ENCODE data around the gene AGMO.

AGMO gene

GRCh38 chr7:15399441-15399840, 162.4 kb downstream of the AGMO start:
- Histone ChIP-seq H3K79me2 (ENCODE audit: insufficient read depth, low read length) (no peaks in the 10 kb centered on the region), H2AFZ (ENCODE audit: low read length) (0 out of 2 replicates have a peak overlapping the region, but pooled peaks have one; percentile 6), H3F3A (ENCODE audit: low read depth) (no peaks in the 10 kb centered on the region), H4K20me1 (ENCODE audit: insufficient read depth, low read length, poor library complexity, severe bottlenecking) (no peaks in the 10 kb centered on the region), H3K9me3 (ENCODE audit: insufficient read depth, low read depth, low read length) (no peaks in the 10 kb centered on the region), H3K36me3 (ENCODE audit: insufficient read depth, low read length) (no peaks in the 10 kb centered on the region), H3K27me3 (ENCODE audit: insufficient read depth, low read length, poor library complexity, severe bottlenecking) (no peaks in the 10 kb centered on the region), H3K9ac (ENCODE audit: low read depth, low read length, poor library complexity, severe bottlenecking) (no peak overlapping the region), H3K4me1 (ENCODE audit: insufficient read depth, low read length, poor library complexity, severe bottlenecking) (no peaks in the 10 kb centered on the region), H3K4me2 (ENCODE audit: low read depth, low read length, poor library complexity, severe bottlenecking) (no peak overlapping the region), H3K9me2 (replicated peaks; ENCODE audit: low read depth, low read length) (no peaks in the 10 kb centered on the region), H3K4me3 (ENCODE audit: low read length, poor library complexity, severe bottlenecking) (no peak overlapping the region)
- TF ChIP-seq EZH2phosphoT487 (IDR thresholded peaks at IDR 0.05; ENCODE audit: borderline replicate concordance): no peak
- no peak for TF ChIP-seq CTCF (conservative IDR thresholded peaks at IDR 0.05; ENCODE audit: low read length)

GRCh38 chr7:15397922-15398760, 163.7 kb downstream of the AGMO start:
- Histone ChIP-seq H3K36me3 (ENCODE audit: insufficient read depth, low read length) (no peaks in the 10 kb centered on the region), H3K27me3 (ENCODE audit: insufficient read depth, low read length, poor library complexity, severe bottlenecking) (no peaks in the 10 kb centered on the region)

GRCh38 chr7:15397159-15397550, 164.7 kb downstream of the AGMO start:
- no peak overlapping the region for H3K4me2 ChIP-seq (ENCODE audit: low read depth, low read length, poor library complexity, severe bottlenecking)
- no peaks in the 10 kb centered on the region for H3K27me3 ChIP-seq (ENCODE audit: insufficient read depth, low read length, poor library complexity, severe bottlenecking)
- no peaks in the 10 kb centered on the region for H3K9me3 ChIP-seq (ENCODE audit: insufficient read depth, low read depth, low read length)
- no peaks in the 10 kb centered on the region for H3K79me2 ChIP-seq (ENCODE audit: insufficient read depth, low read length)
- TF ChIP-seq EZH2phosphoT487 (IDR thresholded peaks at IDR 0.05; ENCODE audit: borderline replicate concordance) (no peak), CTCF (conservative IDR thresholded peaks at IDR 0.05; ENCODE audit: low read length) (no peak)
- H3K36me3 ChIP-seq (ENCODE audit: insufficient read depth, low read length): no peaks in the 10 kb centered on the region
- no peaks in the 10 kb centered on the region for H3K9me2 ChIP-seq (replicated peaks; ENCODE audit: low read depth, low read length)
- no peak overlapping the region for H3K4me3 ChIP-seq (ENCODE audit: low read length, poor library complexity, severe bottlenecking)
- no peaks in the 10 kb centered on the region for H3F3A ChIP-seq (ENCODE audit: low read depth)
- H3K9ac ChIP-seq (ENCODE audit: low read depth, low read length, poor library complexity, severe bottlenecking): no peak overlapping the region
- no peaks in the 10 kb centered on the region for H4K20me1 ChIP-seq (ENCODE audit: insufficient read depth, low read length, poor library complexity, severe bottlenecking)
- H2AFZ ChIP-seq (ENCODE audit: low read length): no peak overlapping the region
- H3K4me1 ChIP-seq (ENCODE audit: insufficient read depth, low read length, poor library complexity, severe bottlenecking): no peaks in the 10 kb centered on the region

More at GRCh38 chr7:15397922-15398760, 163.7 kb downstream of the AGMO start:
- TF ChIP-seq CTCF (conservative IDR thresholded peaks at IDR 0.05; ENCODE audit: low read length): no peak
- Histone ChIP-seq H3K9ac (ENCODE audit: low read depth, low read length, poor library complexity, severe bottlenecking) (no peak overlapping the region), H4K20me1 (ENCODE audit: insufficient read depth, low read length, poor library complexity, severe bottlenecking) (no peaks in the 10 kb centered on the region), H3F3A (ENCODE audit: low read depth) (no peaks in the 10 kb centered on the region), H3K4me1 (ENCODE audit: insufficient read depth, low read length, poor library complexity, severe bottlenecking) (no peaks in the 10 kb centered on the region), H2AFZ (ENCODE audit: low read length) (no peak overlapping the region), H3K79me2 (ENCODE audit: insufficient read depth, low read length) (no peaks in the 10 kb centered on the region), H3K4me3 (ENCODE audit: low read length, poor library complexity, severe bottlenecking) (no peak overlapping the region), H3K9me3 (ENCODE audit: insufficient read depth, low read depth, low read length) (no peaks in the 10 kb centered on the region), H3K9me2 (replicated peaks; ENCODE audit: low read depth, low read length) (no peaks in the 10 kb centered on the region), H3K4me2 (ENCODE audit: low read depth, low read length, poor library complexity, severe bottlenecking) (no peak overlapping the region)

All from Loucy (cell line).